ENCODE measurements around the gene RTN4RL1.

RTN4RL1 gene
- 0.38 to 2.2 (median 1.2) reads per million in 9 experiments for total RNA-seq

GRCh38 chr17:2025220-2025621, at the start of gene RTN4RL1:
TSS of gene RTN4RL1 (minus strand) at chr17:2025334. CDS start at chr17:2024865, 469 bp downstream.
- peaks cover 14 to 46% of the 10 kb centered on the region in 2 donors for H3K27me3 Mint-ChIP-seq
- peak within 1 kb of the TSS; percentile 79 to 81 for H3K4me3 Mint-ChIP-seq
- ATAC-seq (replicated peaks) (peak; percentile 43), DNase-seq (peak; percentile 50 to 62 (median 56))
- H3K4me1 Mint-ChIP-seq (ENCODE audit: low read depth in 2 of 2): peaks cover 12 to 21% of the 10 kb centered on the region in 2 donors
- no peaks in the 10 kb centered on the region for H3K9me3 Mint-ChIP-seq
- H3K36me3 Mint-ChIP-seq (ENCODE audit: insufficient read depth): peaks cover 15% of the 10 kb centered on the region
- peak within 1 kb of the TSS in 1 of 2 donors; percentile 23 for H3K27ac Mint-ChIP-seq

- Mint-ChIP-seq H3K27me3 (no peaks in the 10 kb centered on the region), H3K9me3 (no peaks in the 10 kb centered on the region), H3K36me3 (ENCODE audit: insufficient read depth) (peaks cover 28% of the 10 kb centered on the region), H3K27ac (no peak overlapping the region), H3K4me3 (no peak overlapping the region), H3K4me1 (ENCODE audit: low read depth in 2 of 2) (peaks cover 16 to 19% of the 10 kb centered on the region in 2 donors)
- no peak for DNase-seq
- ATAC-seq (replicated peaks): no peak
Observed at GRCh38 chr17:2074919-2075318, 49.8 kb upstream of the RTN4RL1 start.

GRCh38 chr17:2071455-2072281, 46.5 kb upstream of the RTN4RL1 start:
- no peaks in the 10 kb centered on the region for H3K9me3 Mint-ChIP-seq
- peaks cover 17% of the 10 kb centered on the region for H3K36me3 Mint-ChIP-seq (ENCODE audit: insufficient read depth)
- ATAC-seq (replicated peaks) (no peak), DNase-seq (no peak)
- H3K27me3 Mint-ChIP-seq: no peaks in the 10 kb centered on the region
- peak overlapping the region; percentile 92 to 93 for H3K27ac Mint-ChIP-seq
- no peak overlapping the region for H3K4me3 Mint-ChIP-seq
- H3K4me1 Mint-ChIP-seq (ENCODE audit: low read depth in 2 of 2): peaks cover 27 to 46% of the 10 kb centered on the region in 2 donors

- no peaks in the 10 kb centered on the region for H3K27me3 Mint-ChIP-seq
- DNase-seq (no peak), ATAC-seq (replicated peaks) (no peak)
- peak overlapping the region in 1 of 2 donors; percentile 53 for H3K4me3 Mint-ChIP-seq
- H3K9me3 Mint-ChIP-seq: no peaks in the 10 kb centered on the region
- H3K36me3 Mint-ChIP-seq (ENCODE audit: insufficient read depth): peaks cover 14% of the 10 kb centered on the region
- peaks cover 27 to 51% of the 10 kb centered on the region in 2 donors for H3K4me1 Mint-ChIP-seq (ENCODE audit: low read depth in 2 of 2)
- peak overlapping the region; percentile 92 to 93 for H3K27ac Mint-ChIP-seq
Observed at GRCh38 chr17:2071024-2071385, 45.9 kb upstream of the RTN4RL1 start.

- peaks cover 27 to 51% of the 10 kb centered on the region in 2 donors for H3K4me1 Mint-ChIP-seq (ENCODE audit: low read depth in 2 of 2)
- no peaks in the 10 kb centered on the region for H3K9me3 Mint-ChIP-seq
- DNase-seq (peak in 2 of 3 experiments; percentile 31 to 54), ATAC-seq (replicated peaks) (peak; percentile 85)
- H3K36me3 Mint-ChIP-seq (ENCODE audit: insufficient read depth): peaks cover 14% of the 10 kb centered on the region
- peak overlapping the region; percentile 92 to 93 for H3K27ac Mint-ChIP-seq
- H3K4me3 Mint-ChIP-seq: peak overlapping the region; percentile 53 to 54
- no peaks in the 10 kb centered on the region for H3K27me3 Mint-ChIP-seq
Observed at GRCh38 chr17:2070241-2071023, 45.3 kb upstream of the RTN4RL1 start.

GRCh38 chr17:2068519-2069051, 43.5 kb upstream of the RTN4RL1 start:
- Mint-ChIP-seq H3K27ac (peak overlapping the region; percentile 92 to 93), H3K4me1 (ENCODE audit: low read depth in 2 of 2) (peaks cover 33 to 64% of the 10 kb centered on the region in 2 donors), H3K27me3 (no peaks in the 10 kb centered on the region), H3K9me3 (no peaks in the 10 kb centered on the region), H3K36me3 (ENCODE audit: insufficient read depth) (peaks cover 17% of the 10 kb centered on the region), H3K4me3 (peak overlapping the region; percentile 42 to 54)
- DNase-seq (no peak), ATAC-seq (replicated peaks) (peak; percentile 26)

GRCh38 chr17:2068031-2068518, 42.9 kb upstream of the RTN4RL1 start:
- DNase-seq: no peak
- ATAC-seq (replicated peaks): no peak
- H3K27me3 Mint-ChIP-seq: no peaks in the 10 kb centered on the region
- H3K4me3 Mint-ChIP-seq: peak overlapping the region in 1 of 2 donors; percentile 54
- peaks cover 22% of the 10 kb centered on the region for H3K36me3 Mint-ChIP-seq (ENCODE audit: insufficient read depth)
- H3K4me1 Mint-ChIP-seq (ENCODE audit: low read depth in 2 of 2): peaks cover 33 to 66% of the 10 kb centered on the region in 2 donors
- peak overlapping the region; percentile 92 to 93 for H3K27ac Mint-ChIP-seq
- H3K9me3 Mint-ChIP-seq: no peaks in the 10 kb centered on the region

GRCh38 chr17:2067608-2068024, 42.5 kb upstream of the RTN4RL1 start:
- peak overlapping the region in 1 of 2 donors; percentile 93 for H3K27ac Mint-ChIP-seq
- no peak for DNase-seq
- no peak for ATAC-seq (replicated peaks)
- H3K9me3 Mint-ChIP-seq: no peaks in the 10 kb centered on the region
- peaks cover 22% of the 10 kb centered on the region for H3K36me3 Mint-ChIP-seq (ENCODE audit: insufficient read depth)
- peaks cover 32 to 66% of the 10 kb centered on the region in 2 donors for H3K4me1 Mint-ChIP-seq (ENCODE audit: low read depth in 2 of 2)
- H3K4me3 Mint-ChIP-seq: peak overlapping the region in 1 of 2 donors; percentile 54
- no peaks in the 10 kb centered on the region for H3K27me3 Mint-ChIP-seq

- H3K9me3 Mint-ChIP-seq: no peaks in the 10 kb centered on the region
- H3K4me3 Mint-ChIP-seq: peak overlapping the region in 1 of 2 donors; percentile 54
- no peak for DNase-seq
- H3K27ac Mint-ChIP-seq: peak overlapping the region in 1 of 2 donors; percentile 93
- H3K4me1 Mint-ChIP-seq (ENCODE audit: low read depth in 2 of 2): peaks cover 32 to 66% of the 10 kb centered on the region in 2 donors
- ATAC-seq (replicated peaks): no peak
- peaks cover 22% of the 10 kb centered on the region for H3K36me3 Mint-ChIP-seq (ENCODE audit: insufficient read depth)
- H3K27me3 Mint-ChIP-seq: no peaks in the 10 kb centered on the region
Observed at GRCh38 chr17:2067048-2067561, 42.0 kb upstream of the RTN4RL1 start.

- Mint-ChIP-seq H3K4me1 (ENCODE audit: low read depth in 2 of 2) (peaks cover 27 to 61% of the 10 kb centered on the region in 2 donors), H3K9me3 (no peaks in the 10 kb centered on the region), H3K27ac (peak overlapping the region in 1 of 2 donors; percentile 92), H3K36me3 (ENCODE audit: insufficient read depth) (peaks cover 24% of the 10 kb centered on the region), H3K27me3 (no peaks in the 10 kb centered on the region), H3K4me3 (no peak overlapping the region)
- no peak for ATAC-seq (replicated peaks)
- no peak for DNase-seq
Observed at GRCh38 chr17:2065949-2066400, 40.8 kb upstream of the RTN4RL1 start.

- Mint-ChIP-seq H3K27me3 (no peaks in the 10 kb centered on the region), H3K4me1 (ENCODE audit: low read depth in 2 of 2) (peaks cover 22 to 59% of the 10 kb centered on the region in 2 donors), H3K4me3 (peak overlapping the region; percentile 33 to 45), H3K36me3 (ENCODE audit: insufficient read depth) (peaks cover 19% of the 10 kb centered on the region), H3K9me3 (no peaks in the 10 kb centered on the region), H3K27ac (peak overlapping the region; percentile 92)
- ATAC-seq (replicated peaks) (peak; percentile 57), DNase-seq (peak; percentile 41 to 50 (median 42))
Observed at GRCh38 chr17:2064980-2065785, 40.0 kb upstream of the RTN4RL1 start.

GRCh38 chr17:2064520-2064971, 39.4 kb upstream of the RTN4RL1 start:
- no peaks in the 10 kb centered on the region for H3K27me3 Mint-ChIP-seq
- peaks cover 19% of the 10 kb centered on the region for H3K36me3 Mint-ChIP-seq (ENCODE audit: insufficient read depth)
- no peak for DNase-seq
- H3K9me3 Mint-ChIP-seq: no peaks in the 10 kb centered on the region
- ATAC-seq (replicated peaks): peak; percentile 30
- H3K27ac Mint-ChIP-seq: peak overlapping the region; percentile 92
- peak overlapping the region; percentile 33 to 45 for H3K4me3 Mint-ChIP-seq
- peaks cover 17 to 55% of the 10 kb centered on the region in 2 donors for H3K4me1 Mint-ChIP-seq (ENCODE audit: low read depth in 2 of 2)

Measured in effector memory CD8-positive, alpha-beta T cell (primary cell).